ENCODE data around the gene ERICH3.

Gene ERICH3

GRCh38 chr1:74618974-74619373 lies 54.6 kb downstream of the ERICH3 start:
- Histone ChIP-seq H3K9ac (ENCODE audit: low read length) (no peak overlapping the region), H3K36me3 (ENCODE audit: insufficient read depth, low read length) (no peaks in the 10 kb centered on the region), H3K9me3 (ENCODE audit: low read length) (no peaks in the 10 kb centered on the region), H3K4me3 (ENCODE audit: low read depth in 1 of 2, low read length in 2 of 2) (no peak overlapping the region), H3K4me1 (ENCODE audit: insufficient read depth, low read length) (no peaks in the 10 kb centered on the region), H3K27ac (ENCODE audit: low read depth, low read length) (no peak overlapping the region), H3K27me3 (ENCODE audit: control insufficient read depth in 1 of 2, insufficient read depth in 2 of 2, low read length in 2 of 2) (no peaks in the 10 kb centered on the region)

- Histone ChIP-seq H3K27ac (ENCODE audit: low read depth, low read length) (no peak overlapping the region), H3K4me3 (ENCODE audit: low read depth in 1 of 2, low read length in 2 of 2) (no peak overlapping the region), H3K9me3 (ENCODE audit: low read length) (no peaks in the 10 kb centered on the region), H3K4me1 (ENCODE audit: insufficient read depth, low read length) (no peaks in the 10 kb centered on the region), H3K27me3 (ENCODE audit: control insufficient read depth in 1 of 2, insufficient read depth in 2 of 2, low read length in 2 of 2) (no peaks in the 10 kb centered on the region), H3K36me3 (ENCODE audit: insufficient read depth, low read length) (no peaks in the 10 kb centered on the region), H3K9ac (ENCODE audit: low read length) (no peak overlapping the region)
These were observed 59.7 kb downstream of the ERICH3 start for GRCh38 chr1:74613894-74614293.

- Histone ChIP-seq H3K9ac (ENCODE audit: low read length) (no peak overlapping the region), H3K27ac (ENCODE audit: low read depth, low read length) (no peak overlapping the region)
These were observed 61.7 kb downstream of the ERICH3 start for GRCh38 chr1:74611887-74612286.

GRCh38 chr1:74610961-74611360 lies 62.6 kb downstream of the ERICH3 start:
- no peak overlapping the region for H3K27ac ChIP-seq (ENCODE audit: low read depth, low read length)
- no peak overlapping the region for H3K4me3 ChIP-seq (ENCODE audit: low read depth in 1 of 2, low read length in 2 of 2)
- H3K9ac ChIP-seq (ENCODE audit: low read length) = no peak overlapping the region
- H3K27me3 ChIP-seq (ENCODE audit: control insufficient read depth in 1 of 2, insufficient read depth in 2 of 2, low read length in 2 of 2) = no peaks in the 10 kb centered on the region
- no peaks in the 10 kb centered on the region for H3K36me3 ChIP-seq (ENCODE audit: insufficient read depth, low read length)
- no peaks in the 10 kb centered on the region for H3K4me1 ChIP-seq (ENCODE audit: insufficient read depth, low read length)
- no peaks in the 10 kb centered on the region for H3K9me3 ChIP-seq (ENCODE audit: low read length)

More at GRCh38 chr1:74611887-74612286, 61.7 kb downstream of the ERICH3 start:
- no peaks in the 10 kb centered on the region for H3K36me3 ChIP-seq (ENCODE audit: insufficient read depth, low read length)
- no peaks in the 10 kb centered on the region for H3K4me1 ChIP-seq (ENCODE audit: insufficient read depth, low read length)
- H3K9me3 ChIP-seq (ENCODE audit: low read length) = no peaks in the 10 kb centered on the region
- H3K27me3 ChIP-seq (ENCODE audit: control insufficient read depth in 1 of 2, insufficient read depth in 2 of 2, low read length in 2 of 2) = no peaks in the 10 kb centered on the region
- H3K4me3 ChIP-seq (ENCODE audit: low read depth in 1 of 2, low read length in 2 of 2) = no peak overlapping the region

GRCh38 chr1:74609810-74610371 lies 63.7 kb downstream of the ERICH3 start:
- no peak overlapping the region for H3K27ac ChIP-seq (ENCODE audit: low read depth, low read length)
- no peak overlapping the region for H3K4me3 ChIP-seq (ENCODE audit: low read depth in 1 of 2, low read length in 2 of 2)
- H3K9ac ChIP-seq (ENCODE audit: low read length) = no peak overlapping the region
- H3K36me3 ChIP-seq (ENCODE audit: insufficient read depth, low read length) = no peaks in the 10 kb centered on the region
- no peaks in the 10 kb centered on the region for H3K9me3 ChIP-seq (ENCODE audit: low read length)
- H3K4me1 ChIP-seq (ENCODE audit: insufficient read depth, low read length) = no peaks in the 10 kb centered on the region
- no peaks in the 10 kb centered on the region for H3K27me3 ChIP-seq (ENCODE audit: control insufficient read depth in 1 of 2, insufficient read depth in 2 of 2, low read length in 2 of 2)

GRCh38 chr1:74596717-74597116 lies 76.9 kb downstream of the ERICH3 start:
- Histone ChIP-seq H3K9ac (ENCODE audit: low read length) (no peak overlapping the region), H3K4me3 (ENCODE audit: low read depth in 1 of 2, low read length in 2 of 2) (no peak overlapping the region), H3K4me1 (ENCODE audit: insufficient read depth, low read length) (no peaks in the 10 kb centered on the region), H3K9me3 (ENCODE audit: low read length) (no peaks in the 10 kb centered on the region), H3K36me3 (ENCODE audit: insufficient read depth, low read length) (no peaks in the 10 kb centered on the region), H3K27ac (ENCODE audit: low read depth, low read length) (no peak overlapping the region), H3K27me3 (ENCODE audit: control insufficient read depth in 1 of 2, insufficient read depth in 2 of 2, low read length in 2 of 2) (no peaks in the 10 kb centered on the region)

GRCh38 chr1:74593887-74594866 lies 79.4 kb downstream of the ERICH3 start:
- H3K27ac ChIP-seq (ENCODE audit: low read depth, low read length) = no peak overlapping the region

GRCh38 chr1:74592580-74593355 lies 80.8 kb downstream of the ERICH3 start:
- Histone ChIP-seq H3K27ac (ENCODE audit: low read depth, low read length) (no peak overlapping the region), H3K4me3 (ENCODE audit: low read depth in 1 of 2, low read length in 2 of 2) (no peak overlapping the region), H3K27me3 (ENCODE audit: control insufficient read depth in 1 of 2, insufficient read depth in 2 of 2, low read length in 2 of 2) (no peaks in the 10 kb centered on the region), H3K36me3 (ENCODE audit: insufficient read depth, low read length) (no peaks in the 10 kb centered on the region), H3K4me1 (ENCODE audit: insufficient read depth, low read length) (no peaks in the 10 kb centered on the region), H3K9me3 (ENCODE audit: low read length) (no peaks in the 10 kb centered on the region), H3K9ac (ENCODE audit: low read length) (no peak overlapping the region)

More at GRCh38 chr1:74593887-74594866, 79.4 kb downstream of the ERICH3 start:
- H3K4me1 ChIP-seq (ENCODE audit: insufficient read depth, low read length) = no peaks in the 10 kb centered on the region
- H3K9ac ChIP-seq (ENCODE audit: low read length) = no peak overlapping the region
- H3K27me3 ChIP-seq (ENCODE audit: control insufficient read depth in 1 of 2, insufficient read depth in 2 of 2, low read length in 2 of 2) = no peaks in the 10 kb centered on the region
- no peaks in the 10 kb centered on the region for H3K9me3 ChIP-seq (ENCODE audit: low read length)
- no peak overlapping the region for H3K4me3 ChIP-seq (ENCODE audit: low read depth in 1 of 2, low read length in 2 of 2)
- H3K36me3 ChIP-seq (ENCODE audit: insufficient read depth, low read length) = no peaks in the 10 kb centered on the region

GRCh38 chr1:74591949-74592348 lies 81.6 kb downstream of the ERICH3 start:
- H3K36me3 ChIP-seq (ENCODE audit: insufficient read depth, low read length) = no peaks in the 10 kb centered on the region
- no peaks in the 10 kb centered on the region for H3K4me1 ChIP-seq (ENCODE audit: insufficient read depth, low read length)
- no peaks in the 10 kb centered on the region for H3K27me3 ChIP-seq (ENCODE audit: control insufficient read depth in 1 of 2, insufficient read depth in 2 of 2, low read length in 2 of 2)
- no peak overlapping the region for H3K9ac ChIP-seq (ENCODE audit: low read length)
- no peak overlapping the region for H3K4me3 ChIP-seq (ENCODE audit: low read depth in 1 of 2, low read length in 2 of 2)
- no peaks in the 10 kb centered on the region for H3K9me3 ChIP-seq (ENCODE audit: low read length)
- no peak overlapping the region for H3K27ac ChIP-seq (ENCODE audit: low read depth, low read length)

- Histone ChIP-seq H3K36me3 (ENCODE audit: insufficient read depth, low read length) (no peaks in the 10 kb centered on the region), H3K9me3 (ENCODE audit: low read length) (no peaks in the 10 kb centered on the region), H3K9ac (ENCODE audit: low read length) (no peak overlapping the region), H3K27me3 (ENCODE audit: control insufficient read depth in 1 of 2, insufficient read depth in 2 of 2, low read length in 2 of 2) (no peaks in the 10 kb centered on the region), H3K4me1 (ENCODE audit: insufficient read depth, low read length) (no peaks in the 10 kb centered on the region), H3K27ac (ENCODE audit: low read depth, low read length) (no peak overlapping the region), H3K4me3 (ENCODE audit: low read depth in 1 of 2, low read length in 2 of 2) (no peak overlapping the region)
These were observed 83.3 kb downstream of the ERICH3 start for GRCh38 chr1:74590288-74590687.

- Histone ChIP-seq H3K9me3 (ENCODE audit: low read length) (no peaks in the 10 kb centered on the region), H3K4me1 (ENCODE audit: insufficient read depth, low read length) (no peaks in the 10 kb centered on the region), H3K4me3 (ENCODE audit: low read depth in 1 of 2, low read length in 2 of 2) (no peak overlapping the region), H3K36me3 (ENCODE audit: insufficient read depth, low read length) (no peaks in the 10 kb centered on the region), H3K9ac (ENCODE audit: low read length) (no peak overlapping the region), H3K27ac (ENCODE audit: low read depth, low read length) (no peak overlapping the region), H3K27me3 (ENCODE audit: control insufficient read depth in 1 of 2, insufficient read depth in 2 of 2, low read length in 2 of 2) (no peaks in the 10 kb centered on the region)
These were observed 85.7 kb downstream of the ERICH3 start for GRCh38 chr1:74587888-74588287.
